NT2/D1 (cell line): ENCODE results near the gene SLX4.

Experiments used
- DNase-seq: peaks from one replicate; pipeline ENCODE4 v3.0.0-alpha.2; 2011; ENCODE audit warnings: low read depth, low spot score
- H3K27me3 ChIP-seq: 2 replicates; pipeline ENCODE4 v1.6.0; 2011; ENCODE audit warnings: mild to moderate bottlenecking; ENCODE audit not compliant: insufficient read length, insufficient read depth
- H3K36me3 ChIP-seq: 2 replicates; pipeline ENCODE4 v1.6.1; 2011; ENCODE audit warnings: mild to moderate bottlenecking, low read length, mixed read lengths; ENCODE audit not compliant: insufficient read depth, insufficient read length
- H3K4me1 ChIP-seq: 2 replicates; pipeline ENCODE4 v1.5.1; 2011; ENCODE audit not compliant: insufficient read depth, insufficient read length
- H3K4me3 ChIP-seq: 2 replicates; pipeline ENCODE4 v1.5.1; 2011; ENCODE audit warnings: low read depth; ENCODE audit not compliant: insufficient read length
- H3K9ac ChIP-seq: 2 replicates; pipeline ENCODE4 v1.6.0; 2011; ENCODE audit warnings: low read depth; ENCODE audit not compliant: insufficient read length
- H3K9me3 ChIP-seq: 2 replicates; pipeline ENCODE4 v1.5.1; 2011; ENCODE audit warnings: mild to moderate bottlenecking, low read length; ENCODE audit not compliant: insufficient read depth
- SUZ12 ChIP-seq: IDR thresholded peaks from 2 replicates; pipeline ENCODE4 v1.6.1; 2011; ENCODE audit not compliant: insufficient read length, insufficient read depth; ENCODE audit errors: extremely low read depth
- YY1 ChIP-seq: IDR thresholded peaks from 2 replicates; pipeline ENCODE4 v1.6.1; 2011; ENCODE audit not compliant: insufficient read length, insufficient read depth
- ZNF274 ChIP-seq: IDR thresholded peaks from 2 replicates; pipeline ENCODE4 v1.6.1; 2011; ENCODE audit warnings: mild to moderate bottlenecking, low read depth, low read length

Gene SLX4

DNA sequence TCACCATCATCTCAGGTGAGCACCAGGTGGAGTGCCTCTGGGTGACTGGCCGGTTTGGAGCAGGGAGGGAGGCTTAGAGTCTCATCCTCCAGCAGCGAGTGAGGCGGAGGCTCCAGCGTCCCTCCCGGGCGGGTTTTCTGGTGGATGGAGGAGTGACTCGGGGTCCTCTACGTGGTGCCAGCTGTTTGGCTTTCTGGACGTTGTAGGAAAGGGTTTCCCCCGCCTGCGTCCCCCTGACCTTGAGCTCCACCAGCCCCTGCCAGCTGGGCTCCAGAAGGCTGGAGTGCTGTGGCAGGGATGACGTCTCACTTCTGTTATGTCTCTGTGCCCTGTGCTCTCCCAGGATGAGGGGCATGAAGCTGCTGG is 43.6 kb upstream of the SLX4 start:
- H3K9me3 ChIP-seq, result no peaks in the 10 kb centered on the region
- no peak for DNase-seq
- H3K4me3 ChIP-seq, result no peak overlapping the region
- no peaks in the 10 kb centered on the region for H3K27me3 ChIP-seq
- H3K36me3 ChIP-seq, result peaks cover 89% of the 10 kb centered on the region
- peaks cover 18% of the 10 kb centered on the region for H3K4me1 ChIP-seq
- no peak overlapping the region for H3K9ac ChIP-seq
- TF ChIP-seq SUZ12, result no peak
- TF ChIP-seq ZNF274, result no peak

- H3K9me3 ChIP-seq, result no peaks in the 10 kb centered on the region
- H3K4me3 ChIP-seq, result no peak within 1 kb of the TSS
- TF ChIP-seq SUZ12, result no peak
- no peak for TF ChIP-seq ZNF274
- no peak for TF ChIP-seq YY1
- H3K9ac ChIP-seq, result no peak within 1 kb of the TSS
- no peaks in the 10 kb centered on the region for H3K27me3 ChIP-seq
- peaks cover 86% of the 10 kb centered on the region for H3K36me3 ChIP-seq
- H3K4me1 ChIP-seq, result peaks cover 18% of the 10 kb centered on the region
- peak; percentile 68 for DNase-seq
Measured at GRCh38 chr16:3654249-3654991, 43.0 kb upstream of the SLX4 start, which contains the start of gene DNASE1. DNASE1 (plus strand) TSS chr16:3654691; CDS start chr16:3655374, 683 bp downstream.

DNA sequence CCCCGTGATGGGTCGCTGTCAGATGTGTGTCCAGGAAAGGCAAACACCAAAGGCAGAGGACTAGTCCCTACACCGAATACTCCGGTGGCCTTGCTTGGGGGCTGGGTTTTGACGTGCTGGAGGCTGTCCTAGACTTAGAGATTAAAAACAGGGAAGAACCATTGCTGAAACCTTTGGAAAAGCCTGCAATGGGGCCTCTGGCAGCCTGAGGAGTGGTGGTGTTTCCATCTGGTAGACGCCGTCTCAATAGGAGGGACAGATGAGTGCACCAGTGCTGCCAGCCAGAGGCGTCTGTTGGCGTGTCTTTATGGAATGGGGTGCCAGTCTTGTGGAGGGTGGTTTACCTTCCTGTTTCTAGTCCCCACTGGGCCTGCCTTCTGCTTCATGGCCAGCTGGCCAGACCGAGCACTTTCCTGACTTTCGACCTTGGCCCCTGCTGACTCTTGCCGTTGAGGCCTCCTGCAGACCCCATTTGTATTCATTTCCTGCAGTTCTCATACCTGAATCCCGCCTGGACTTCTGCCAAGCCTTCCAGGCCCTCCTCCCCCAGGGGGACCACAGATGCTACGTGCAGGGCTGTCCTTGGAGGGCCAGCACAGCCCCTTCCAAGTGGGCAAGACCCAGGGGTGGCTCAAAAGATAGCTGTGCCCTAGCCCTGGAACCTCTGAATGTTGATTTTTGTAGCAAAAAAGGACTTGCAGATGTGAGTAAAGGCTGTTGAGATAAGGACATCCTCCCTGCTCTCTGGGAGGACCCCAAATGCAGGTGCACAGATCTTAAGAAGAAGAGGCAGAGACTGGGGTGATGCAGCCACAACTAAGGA is 41.2 kb upstream of the SLX4 start:
- DNase-seq, result no peak
- peaks cover 73% of the 10 kb centered on the region for H3K36me3 ChIP-seq

GRCh38 chr16:3651461-3652372 is 40.3 kb upstream of the SLX4 start:
- peaks cover 20% of the 10 kb centered on the region for H3K4me1 ChIP-seq
- H3K4me3 ChIP-seq, result no peak overlapping the region
- TF ChIP-seq ZNF274 (no peak), YY1 (no peak), SUZ12 (no peak)
- no peaks in the 10 kb centered on the region for H3K27me3 ChIP-seq
- no peak for DNase-seq
- no peaks in the 10 kb centered on the region for H3K9me3 ChIP-seq
- peaks cover 64% of the 10 kb centered on the region for H3K36me3 ChIP-seq
- no peak overlapping the region for H3K9ac ChIP-seq

More for the DNA sequence above, 41.2 kb upstream of the SLX4 start:
- TF ChIP-seq SUZ12 (no peak), YY1 (no peak), ZNF274 (no peak)
- no peaks in the 10 kb centered on the region for H3K9me3 ChIP-seq
- H3K9ac ChIP-seq, result no peak overlapping the region
- peaks cover 18% of the 10 kb centered on the region for H3K4me1 ChIP-seq
- H3K27me3 ChIP-seq, result no peaks in the 10 kb centered on the region
- H3K4me3 ChIP-seq, result no peak overlapping the region

DNA sequence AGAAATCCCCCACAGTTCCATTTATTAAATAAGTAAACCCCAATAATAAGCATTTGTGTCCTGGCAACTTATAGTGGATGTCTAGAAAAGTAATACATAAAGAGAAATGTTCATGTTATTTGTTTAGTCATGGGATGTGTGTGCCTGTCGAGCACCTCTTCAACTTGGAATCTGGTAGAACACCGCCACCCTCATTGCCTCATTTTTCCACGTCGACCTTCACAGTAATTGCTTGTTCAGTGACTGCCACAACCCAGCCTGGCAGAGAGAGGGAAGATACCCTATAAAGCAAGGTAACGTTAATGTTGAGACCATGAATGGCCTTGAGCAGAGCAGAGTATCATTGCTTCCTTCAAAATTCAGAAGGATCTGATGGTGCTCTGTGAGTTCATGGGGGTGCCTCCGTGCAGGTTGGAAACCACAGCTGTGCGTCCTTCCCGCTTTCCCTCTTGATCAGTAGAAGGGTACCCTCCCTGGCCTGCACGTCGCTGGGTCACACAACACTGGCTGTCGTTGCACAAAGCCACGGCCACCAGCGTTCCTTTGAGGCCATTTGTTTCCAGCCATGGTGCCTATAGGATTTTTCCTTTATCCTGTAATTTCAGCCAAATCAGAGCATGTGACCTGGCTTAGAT is 39.3 kb upstream of the SLX4 start:
- H3K9me3 ChIP-seq, result no peaks in the 10 kb centered on the region
- peaks cover 57% of the 10 kb centered on the region for H3K36me3 ChIP-seq
- no peak overlapping the region for H3K9ac ChIP-seq
- no peaks in the 10 kb centered on the region for H3K27me3 ChIP-seq
- no peak overlapping the region for H3K4me3 ChIP-seq
- peaks cover 30% of the 10 kb centered on the region for H3K4me1 ChIP-seq
- TF ChIP-seq ZNF274 (no peak), SUZ12 (no peak), YY1 (no peak)
- DNase-seq, result no peak

DNA sequence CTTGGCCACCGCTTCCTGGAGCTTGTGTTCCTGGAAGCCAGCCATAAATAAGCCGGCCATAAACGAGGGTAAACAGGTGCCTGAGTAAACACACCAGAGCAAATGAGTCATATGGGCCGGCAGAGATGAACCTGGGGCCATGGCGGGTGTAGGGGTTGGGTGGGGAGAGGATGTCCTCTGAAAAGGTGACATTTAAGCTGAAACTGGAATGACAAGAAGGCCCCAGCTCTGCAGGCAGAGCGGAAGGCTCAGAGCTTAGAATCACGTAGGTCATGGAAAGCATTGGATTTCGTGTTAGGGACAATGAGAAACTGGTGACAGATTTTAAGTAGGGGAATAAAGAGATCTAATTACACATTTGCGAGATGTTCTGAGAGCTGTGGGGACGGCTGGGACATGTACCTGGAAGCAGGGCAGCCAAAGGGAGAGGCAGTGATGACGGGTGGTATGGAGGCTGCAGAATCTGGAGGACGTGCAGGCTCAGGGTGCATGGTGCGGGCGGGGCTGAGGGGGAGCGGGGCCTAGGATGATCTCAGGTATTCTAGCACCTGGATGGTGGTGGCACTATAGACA is 35.0 kb upstream of the SLX4 start:
- H3K4me3 ChIP-seq, result no peak overlapping the region
- no peak for DNase-seq
- peaks cover 29% of the 10 kb centered on the region for H3K4me1 ChIP-seq
- H3K27me3 ChIP-seq, result no peaks in the 10 kb centered on the region
- H3K9ac ChIP-seq, result peak overlapping the region; percentile 57
- TF ChIP-seq SUZ12 (no peak), ZNF274 (no peak), YY1 (no peak)
- peaks cover 35% of the 10 kb centered on the region for H3K36me3 ChIP-seq
- no peaks in the 10 kb centered on the region for H3K9me3 ChIP-seq
